DND-41 (cell line): ENCODE results near the gene ZNF662.

Experiments
- EZH2 ChIP-seq: IDR thresholded peaks from 3 replicates; pipeline ENCODE4 v1.6.1; 2012; ENCODE audit warnings: borderline replicate concordance, low read depth, mild to moderate bottlenecking, moderate library complexity, low read length, inconsistent platforms; ENCODE audit not compliant: severe bottlenecking
- TF ChIP-seq, protein P1 (sequence below): IDR thresholded peaks from 2 replicates; pipeline ENCODE4 v1.5.1; 2012; ENCODE audit warnings: borderline replicate concordance, low read length, moderate library complexity, mild to moderate bottlenecking; ENCODE audit not compliant: poor library complexity, severe bottlenecking; ENCODE audit errors: extremely low read depth

DNA sequence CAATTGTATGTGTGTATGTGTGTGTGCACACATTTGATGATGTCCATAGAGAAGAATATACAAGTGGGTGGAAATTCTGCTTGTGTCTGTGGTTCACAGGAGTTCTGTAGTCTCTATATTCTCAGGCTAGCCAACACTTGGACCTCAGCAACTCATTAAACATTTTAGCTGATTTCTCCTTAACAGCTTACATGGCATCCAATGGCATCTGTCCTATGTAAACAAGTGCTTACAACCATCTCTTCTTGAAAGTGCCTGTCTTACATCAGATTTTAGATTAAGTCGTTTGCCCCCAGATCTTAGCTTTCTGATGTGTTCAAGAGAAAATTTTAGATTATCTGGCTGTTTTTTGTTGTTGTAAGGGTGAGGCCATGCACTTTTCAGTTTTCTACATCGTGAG, 29.0 kb downstream of the ZNF662 start:
- TF ChIP-seq EZH2: no peak
- TF ChIP-seq, protein P1, sequence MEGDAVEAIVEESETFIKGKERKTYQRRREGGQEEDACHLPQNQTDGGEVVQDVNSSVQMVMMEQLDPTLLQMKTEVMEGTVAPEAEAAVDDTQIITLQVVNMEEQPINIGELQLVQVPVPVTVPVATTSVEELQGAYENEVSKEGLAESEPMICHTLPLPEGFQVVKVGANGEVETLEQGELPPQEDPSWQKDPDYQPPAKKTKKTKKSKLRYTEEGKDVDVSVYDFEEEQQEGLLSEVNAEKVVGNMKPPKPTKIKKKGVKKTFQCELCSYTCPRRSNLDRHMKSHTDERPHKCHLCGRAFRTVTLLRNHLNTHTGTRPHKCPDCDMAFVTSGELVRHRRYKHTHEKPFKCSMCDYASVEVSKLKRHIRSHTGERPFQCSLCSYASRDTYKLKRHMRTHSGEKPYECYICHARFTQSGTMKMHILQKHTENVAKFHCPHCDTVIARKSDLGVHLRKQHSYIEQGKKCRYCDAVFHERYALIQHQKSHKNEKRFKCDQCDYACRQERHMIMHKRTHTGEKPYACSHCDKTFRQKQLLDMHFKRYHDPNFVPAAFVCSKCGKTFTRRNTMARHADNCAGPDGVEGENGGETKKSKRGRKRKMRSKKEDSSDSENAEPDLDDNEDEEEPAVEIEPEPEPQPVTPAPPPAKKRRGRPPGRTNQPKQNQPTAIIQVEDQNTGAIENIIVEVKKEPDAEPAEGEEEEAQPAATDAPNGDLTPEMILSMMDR: no peak
